CD4-positive, alpha-beta T cell treated with Interleukin-4 for 4 hours (primary cell): ENCODE measurements around the gene HRCT1.

Experiments used
- DNase-seq: peaks from one replicate; pipeline ENCODE4 v3.0.0-alpha.2; 2020

The HRCT1 gene

GRCh38 chr9:35945341-35946018, 39.5 kb downstream of the HRCT1 start:
- DNase-seq: peak; percentile 54

GRCh38 chr9:35948451-35948850, 42.4 kb downstream of the HRCT1 start:
- DNase-seq: no peak

DNA sequence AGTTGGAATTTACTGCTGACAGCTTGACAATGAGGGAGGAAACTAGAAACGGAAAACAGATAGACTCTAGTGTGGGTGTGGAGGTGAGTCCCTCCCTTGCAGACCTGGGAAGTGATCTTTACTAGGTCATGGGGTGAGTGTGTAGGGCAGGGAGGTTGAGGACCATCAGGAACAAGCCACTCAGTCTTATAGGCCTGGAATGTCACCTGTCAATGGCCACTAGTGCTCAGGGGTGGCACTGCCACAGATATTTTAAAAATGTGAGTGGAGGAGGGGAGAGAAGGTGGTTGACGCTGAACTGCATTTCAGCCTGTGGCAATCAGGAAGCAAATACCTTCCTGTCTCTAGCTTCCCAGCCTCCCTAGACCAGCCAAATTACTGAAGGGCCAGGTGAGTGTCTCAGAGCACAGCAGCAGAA, 42.9 kb downstream of the HRCT1 start:
- no peak for DNase-seq

GRCh38 chr9:35951736-35952135, 45.7 kb downstream of the HRCT1 start:
- DNase-seq: no peak

DNA sequence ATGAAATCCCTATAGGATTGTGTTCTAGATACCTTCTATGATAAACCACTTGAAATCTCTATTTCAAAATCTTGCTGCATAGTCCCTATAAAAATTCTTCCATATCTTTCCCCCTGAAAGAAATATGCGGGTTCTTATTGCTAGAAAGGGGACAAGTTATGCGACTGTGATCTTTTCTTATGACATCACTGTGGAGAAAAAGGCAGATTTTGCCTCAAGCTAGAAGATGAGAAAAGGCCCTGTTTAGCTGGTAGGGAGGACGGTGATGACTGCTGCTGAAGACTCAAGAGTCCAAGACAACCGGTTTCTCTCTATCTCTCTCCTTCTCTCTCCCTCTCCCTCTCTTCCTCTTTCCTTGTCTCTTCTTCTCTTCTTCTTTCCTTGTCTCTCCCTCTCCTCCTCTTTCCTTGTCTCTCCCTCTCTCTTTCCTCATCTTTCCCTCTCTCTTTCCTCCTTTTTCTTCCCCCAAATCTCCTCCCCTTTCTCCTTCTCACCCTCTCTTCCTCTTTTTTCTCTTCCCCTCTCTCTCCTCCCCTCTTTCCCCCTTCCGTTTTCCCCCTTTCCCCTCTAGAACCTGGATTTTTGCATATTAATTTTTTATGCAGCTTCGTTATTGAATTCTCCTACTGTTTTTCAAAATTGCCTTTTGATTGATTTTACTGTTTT, 46.7 kb downstream of the HRCT1 start:
- no peak for DNase-seq

DNA sequence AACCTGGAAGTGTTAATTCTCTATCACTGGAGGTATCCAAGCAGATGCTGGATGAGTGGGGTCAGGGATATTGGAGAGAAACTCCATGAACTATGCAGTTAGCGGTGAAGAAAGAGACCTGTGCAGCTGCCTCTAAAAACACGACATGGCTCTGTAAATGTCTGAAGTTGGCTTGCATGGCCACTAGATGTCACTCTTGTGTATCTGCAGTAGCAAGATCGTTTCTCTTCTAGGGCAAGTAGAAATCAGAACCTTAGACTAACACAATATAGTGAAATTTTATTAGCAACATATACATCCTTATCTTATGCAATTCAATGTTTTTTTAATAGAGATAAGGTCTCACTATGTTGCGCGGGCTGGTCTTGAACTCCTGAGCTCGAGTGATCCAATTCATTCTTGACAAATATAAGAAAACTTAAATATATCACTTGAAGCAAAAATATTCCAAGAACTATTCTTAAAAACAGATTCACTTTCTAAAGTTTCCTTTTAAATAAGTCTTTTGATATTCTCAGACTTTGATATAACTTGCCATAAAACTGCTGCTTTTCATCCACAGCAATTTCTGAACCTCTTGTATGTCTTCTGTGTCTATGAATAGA, 49.0 kb downstream of the HRCT1 start:
- peak; percentile 68 for DNase-seq

DNA sequence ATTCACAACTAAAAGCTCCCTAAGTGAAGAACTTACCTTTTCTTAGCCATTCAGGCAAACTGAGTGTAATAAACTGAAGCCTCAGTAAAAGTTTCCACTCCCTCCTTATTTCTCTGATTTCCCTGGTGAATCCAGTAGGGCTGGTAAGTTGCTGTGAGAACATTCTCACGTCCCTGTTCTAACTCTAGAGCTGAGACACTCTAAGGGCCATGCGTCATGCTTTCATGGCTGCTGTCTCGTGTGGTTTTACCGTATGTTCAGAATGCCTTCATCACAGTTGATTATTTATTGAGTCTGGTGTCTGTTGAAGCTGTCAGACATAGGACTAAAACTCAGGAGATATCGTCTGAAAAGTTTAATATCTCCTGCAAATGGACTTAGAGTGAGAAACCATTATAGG, 50.6 kb downstream of the HRCT1 start:
- no peak for DNase-seq
